HG02840 (cell line): ENCODE data around the gene CRNN.

ENCODE experiments used
- ATAC-seq: cut with Tn5 transposase; IDR thresholded peaks from one replicate; pipeline ENCODE4 v1.9.1; 2021; ENCODE audit warnings: mild to moderate bottlenecking, moderate library complexity, moderate number of reproducible peaks; ENCODE audit not compliant: unreplicated experiment, low FRiP score

CRNN gene

DNA sequence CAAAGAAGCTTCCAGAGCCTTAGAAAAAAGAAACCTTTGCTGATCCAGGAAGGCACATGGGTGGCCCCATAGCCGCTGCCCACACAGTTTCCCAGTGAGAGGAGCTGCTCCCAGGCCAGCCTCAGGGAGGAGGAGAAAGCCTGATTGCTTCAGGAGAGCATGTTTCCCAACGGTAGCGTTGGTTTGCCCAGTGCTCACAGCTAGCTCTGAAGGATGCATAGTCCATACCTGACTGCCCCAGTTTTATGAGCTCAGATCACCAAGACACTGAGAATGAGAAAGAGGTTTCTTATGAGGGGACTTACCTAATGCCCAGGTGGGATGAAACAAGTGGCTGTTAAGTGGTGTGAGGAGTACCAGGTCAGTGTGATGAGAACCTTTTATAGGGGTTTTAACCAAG is at the start of gene CRNN:
CRNN (minus strand) TSS at position 355 of the 400 bp plus-strand sequence. CDS start 2,030 bp downstream, outside the sequence.
- ATAC-seq = no peak

- no peak for ATAC-seq
Measured at GRCh38 chr1:152462636-152463035, 48.6 kb upstream of the CRNN start.

DNA sequence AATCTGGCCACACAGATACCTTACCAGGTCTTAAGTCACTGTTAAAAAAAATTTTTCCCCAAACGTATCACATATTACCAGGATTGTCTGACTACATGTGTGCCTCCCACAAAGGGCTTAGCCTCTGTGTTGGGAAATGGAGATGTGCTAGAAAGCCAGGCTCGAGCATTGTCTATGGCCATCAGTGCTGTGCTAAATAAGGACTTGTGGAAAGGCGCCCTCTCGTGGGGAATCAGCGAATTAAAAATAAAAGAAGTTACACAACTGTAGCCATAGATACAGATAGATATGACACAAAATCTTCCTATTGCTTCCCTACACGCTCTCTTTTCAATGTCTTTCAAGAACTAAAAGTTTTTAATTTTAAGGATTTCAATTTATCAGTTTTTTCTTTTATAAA is 47.5 kb upstream of the CRNN start:
- ATAC-seq = no peak

DNA sequence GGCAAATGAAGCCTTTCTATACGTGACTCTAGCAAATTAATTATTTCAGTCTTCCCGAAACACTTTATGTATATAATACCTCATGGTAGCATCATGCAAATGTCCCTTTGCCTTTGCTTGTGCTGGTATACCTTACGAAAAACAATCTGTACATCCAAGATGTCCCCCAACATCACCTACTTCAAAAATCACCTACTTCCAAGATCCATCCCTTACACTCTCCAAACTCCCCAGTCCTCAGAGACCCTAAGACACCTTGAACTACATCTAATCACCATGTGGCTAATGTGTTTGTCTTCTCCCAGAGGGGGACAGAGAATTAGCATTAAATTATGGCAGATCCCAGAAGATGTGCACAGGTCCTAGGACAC is 46.5 kb upstream of the CRNN start:
- no peak for ATAC-seq

DNA sequence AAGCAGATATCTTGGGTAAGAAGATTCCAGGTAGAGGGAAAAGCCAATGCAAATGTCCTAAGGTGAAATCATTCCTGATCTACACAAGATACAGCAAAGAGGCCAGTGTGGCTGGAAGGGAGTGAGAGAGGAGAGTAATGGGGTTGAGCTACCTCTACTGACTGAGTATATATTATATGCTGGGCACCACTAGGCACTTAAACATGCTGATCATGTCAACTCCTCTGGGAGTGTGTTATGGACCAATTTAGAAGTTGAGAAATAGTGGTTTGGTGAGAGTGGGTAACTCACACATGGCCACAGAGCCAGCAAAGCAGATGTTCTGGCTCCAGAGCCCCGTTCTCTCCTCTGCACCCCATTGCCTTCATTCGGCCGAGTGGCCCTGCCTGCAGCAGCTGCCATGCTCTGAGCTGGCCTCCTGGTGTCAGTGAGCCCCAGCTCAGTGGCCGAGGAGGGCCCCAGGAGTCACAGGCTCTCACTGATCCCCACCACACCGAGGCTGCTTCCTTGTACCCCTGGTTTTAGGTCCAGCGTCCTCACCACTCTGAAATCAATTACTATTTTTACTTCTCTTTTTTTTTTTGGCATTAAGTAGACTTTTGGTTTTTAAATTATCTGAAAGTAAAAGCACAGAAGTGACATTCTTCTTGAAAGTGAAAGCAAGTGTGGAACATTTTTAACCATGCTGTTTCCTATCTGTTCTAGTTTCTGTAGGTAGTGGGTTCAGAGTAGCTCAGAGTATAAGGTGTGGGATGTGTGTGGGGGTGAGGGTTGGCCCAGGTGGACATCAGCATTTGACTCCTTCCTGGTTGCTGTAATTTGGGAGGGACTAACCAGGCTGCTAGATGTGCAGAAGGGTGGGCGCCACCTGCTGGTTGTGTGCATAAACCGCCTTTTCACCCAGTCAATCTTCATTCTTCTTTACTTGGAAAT is 45.8 kb upstream of the CRNN start:
- peak; percentile 88 for ATAC-seq

DNA sequence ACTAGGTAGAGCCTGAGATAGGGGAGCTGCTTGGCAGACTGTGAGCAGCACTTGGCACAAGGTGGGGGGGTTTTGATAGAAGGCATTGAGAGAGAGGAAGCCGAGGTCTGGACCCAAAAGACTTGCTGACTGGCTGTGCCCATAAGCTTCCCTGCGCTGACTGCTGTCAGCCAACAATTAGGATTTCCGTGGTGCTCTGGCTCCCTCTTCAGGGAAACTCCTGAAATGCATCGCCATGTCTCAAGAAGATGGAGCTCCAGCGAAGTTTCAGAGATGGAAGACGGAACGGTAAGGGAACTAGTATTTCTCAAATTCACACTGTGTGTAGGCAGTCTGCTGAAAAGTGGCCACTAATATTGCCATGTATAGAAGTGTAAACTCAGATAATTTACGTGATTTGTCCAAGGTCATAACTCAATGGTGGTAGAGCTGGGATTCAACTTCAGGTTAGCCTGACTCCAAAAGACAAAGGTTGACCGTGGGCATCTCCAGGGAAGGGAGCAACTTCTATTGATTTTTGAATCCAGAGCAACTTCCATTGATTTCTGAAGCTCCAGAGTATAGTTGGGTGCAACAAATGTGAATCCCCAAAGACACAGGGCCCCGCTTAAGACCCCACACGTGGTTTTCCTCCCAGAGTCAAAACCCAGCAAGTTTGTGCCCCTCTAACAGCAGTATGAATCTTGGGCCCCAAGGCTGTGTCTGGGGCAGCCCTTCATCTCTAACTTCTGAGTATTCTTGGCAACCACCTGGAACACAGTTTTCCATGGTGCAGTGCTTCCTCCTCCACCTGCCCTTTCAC is 44.5 kb upstream of the CRNN start:
- no peak for ATAC-seq

DNA sequence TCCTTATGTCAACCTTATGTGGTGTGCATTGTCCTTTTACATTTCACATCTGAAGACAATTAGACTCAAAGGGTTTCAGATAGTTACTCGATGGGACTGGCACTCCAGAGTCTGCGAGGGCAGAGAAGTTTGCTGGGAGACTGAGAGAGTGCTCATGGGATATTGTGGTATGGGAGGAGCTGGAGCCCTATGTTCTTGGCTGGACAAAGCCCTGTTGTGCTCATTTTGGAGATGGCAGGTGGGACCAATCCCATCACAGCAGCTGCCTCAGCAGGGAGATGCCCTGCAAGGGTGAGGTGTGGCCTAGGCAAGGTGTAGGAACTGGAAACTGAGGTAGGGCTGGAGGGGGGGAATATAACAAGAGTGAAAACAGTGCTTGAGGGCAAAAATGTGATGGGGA is 43.5 kb upstream of the CRNN start:
- ATAC-seq = no peak

GRCh38 chr1:152457071-152457470 is 43.0 kb upstream of the CRNN start:
- ATAC-seq = no peak

GRCh38 chr1:152451254-152451653 is 37.2 kb upstream of the CRNN start:
- ATAC-seq = no peak

DNA sequence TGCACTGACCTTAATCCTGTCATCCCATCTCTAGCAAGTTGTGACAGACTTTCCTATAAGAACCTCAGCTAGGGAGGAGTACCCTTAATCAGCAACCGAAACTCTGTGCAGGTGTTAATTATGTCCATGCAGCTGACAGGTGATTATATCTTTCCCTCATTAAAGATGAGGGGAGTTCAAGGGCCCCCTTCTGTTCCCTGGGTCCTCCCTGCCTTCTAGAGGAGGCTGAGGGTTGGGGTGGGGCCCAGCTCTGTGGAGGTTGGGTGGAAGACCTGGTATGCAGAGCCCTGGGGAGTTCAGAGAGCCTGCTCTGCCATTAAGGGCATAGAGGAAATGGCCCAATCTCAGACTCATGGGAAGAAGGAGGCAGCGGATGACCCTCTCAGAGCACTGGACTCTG is 35.6 kb upstream of the CRNN start:
- ATAC-seq = no peak

GRCh38 chr1:152448496-152448895 is 34.4 kb upstream of the CRNN start:
- ATAC-seq = no peak

GRCh38 chr1:152448095-152448494 is 34.0 kb upstream of the CRNN start:
- ATAC-seq = no peak

- ATAC-seq = no peak
Measured at GRCh38 chr1:152447484-152447883, 33.4 kb upstream of the CRNN start.

- ATAC-seq = no peak
Measured at GRCh38 chr1:152444045-152444444, 30.0 kb upstream of the CRNN start.

GRCh38 chr1:152442765-152443164 is 28.7 kb upstream of the CRNN start:
- no peak for ATAC-seq

DNA sequence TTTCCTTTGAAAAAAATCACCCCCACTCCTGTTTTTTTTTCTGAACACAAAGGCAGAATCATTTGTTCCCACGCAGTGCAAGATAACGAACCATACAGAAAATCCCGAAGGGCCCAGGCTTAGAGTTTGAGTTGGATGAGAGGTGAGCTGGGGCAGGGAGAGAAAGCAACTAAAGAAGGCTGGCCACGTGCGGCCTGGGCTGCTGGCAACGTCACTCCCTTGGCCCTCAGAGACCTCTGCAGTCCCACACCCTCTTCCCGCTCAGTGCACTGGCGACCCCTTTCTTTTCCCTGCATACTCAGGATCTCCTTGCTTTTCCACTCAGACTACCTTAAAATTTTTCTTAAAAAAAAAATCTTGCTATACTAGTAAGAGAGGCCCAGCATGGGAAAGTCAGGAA is 28.2 kb upstream of the CRNN start:
- no peak for ATAC-seq

- no peak for ATAC-seq
Measured at GRCh38 chr1:152441756-152442155, 27.7 kb upstream of the CRNN start.

DNA sequence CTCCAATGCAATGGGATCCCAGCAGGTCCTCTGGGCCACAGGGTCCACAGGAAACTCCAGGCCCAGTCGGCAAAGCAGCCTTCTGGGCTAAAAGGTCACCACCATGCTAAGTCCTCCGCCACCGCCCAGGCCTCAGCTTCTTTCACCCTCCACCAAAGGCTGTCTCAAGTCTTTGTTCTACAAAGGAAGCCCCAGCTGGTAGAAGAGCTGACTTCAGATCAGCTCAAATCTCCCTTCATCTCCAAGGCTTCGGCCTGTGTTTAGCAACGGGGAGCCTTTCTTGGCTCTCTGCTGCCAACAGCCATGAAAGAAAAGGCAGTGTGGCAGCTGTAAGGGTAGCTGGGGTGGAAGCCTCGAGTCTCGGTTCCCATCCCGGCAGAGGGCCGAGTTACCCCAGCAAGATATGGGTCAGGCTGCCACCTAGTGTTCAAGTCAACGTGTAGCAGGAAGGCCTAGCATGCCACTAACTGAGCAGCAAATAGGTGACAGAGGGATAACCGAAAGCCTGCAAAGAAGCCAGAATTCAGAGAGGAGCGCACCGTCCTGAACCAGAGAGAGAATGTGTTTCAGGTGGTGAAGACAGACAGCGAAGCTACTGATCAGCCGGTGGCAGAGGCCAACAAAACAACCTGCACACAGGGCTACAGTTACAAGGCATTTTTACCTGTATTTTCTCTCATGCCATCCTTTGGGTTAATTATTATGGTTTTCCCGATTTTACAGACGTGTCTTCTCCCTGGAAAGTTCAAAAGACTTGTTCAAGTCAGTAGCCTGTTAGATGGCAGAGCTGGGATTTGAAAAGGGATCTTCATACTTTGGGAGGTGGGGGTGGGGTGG is 26.8 kb upstream of the CRNN start:
- ATAC-seq = peak; percentile 79

GRCh38 chr1:152436593-152437496 is 22.8 kb upstream of the CRNN start:
- ATAC-seq = no peak

- ATAC-seq = no peak
Measured at GRCh38 chr1:152427458-152427857, 13.4 kb upstream of the CRNN start.
